ENCODE data around the gene THAP4.
"Not testable (repeated sequence)": the region's sequence is repeated elsewhere in the genome, so short reads cannot be mapped to it uniquely, and the experiment has no call there.

THAP4 gene

GRCh38 chr2:241665731-241666440, 28.9 kb upstream of the THAP4 start:
- no peak for DNase-seq

GRCh38 chr2:241662731-241663130, 25.8 kb upstream of the THAP4 start:
- DNase-seq, result not testable (repeated sequence)

GRCh38 chr2:241660593-241661213, 23.7 kb upstream of the THAP4 start:
- DNase-seq, result no peak

- peak; percentile 73 for DNase-seq
These were observed 22.3 kb upstream of the THAP4 start for GRCh38 chr2:241659150-241659739.

GRCh38 chr2:241658296-241658695, 21.3 kb upstream of the THAP4 start:
- DNase-seq, result no peak

GRCh38 chr2:241657786-241658254, 20.9 kb upstream of the THAP4 start:
- no peak for DNase-seq

GRCh38 chr2:241656190-241656741, 19.3 kb upstream of the THAP4 start:
- no peak for DNase-seq

GRCh38 chr2:241655516-241656189, 18.7 kb upstream of the THAP4 start:
- DNase-seq, result no peak

GRCh38 chr2:241654551-241654950, 17.6 kb upstream of the THAP4 start:
- no peak for DNase-seq

GRCh38 chr2:241653210-241653750, 16.3 kb upstream of the THAP4 start:
- DNase-seq, result no peak

GRCh38 chr2:241652722-241653121, 15.8 kb upstream of the THAP4 start:
- DNase-seq, result no peak

- no peak for DNase-seq
These were observed 15.2 kb upstream of the THAP4 start for GRCh38 chr2:241652142-241652541.

- DNase-seq, result no peak
These were observed 13.0 kb upstream of the THAP4 start for GRCh38 chr2:241649927-241650326.

GRCh38 chr2:241649404-241649803, 12.4 kb upstream of the THAP4 start:
- no peak for DNase-seq

- no peak for DNase-seq
These were observed 11.5 kb upstream of the THAP4 start for GRCh38 chr2:241648453-241648852.

GRCh38 chr2:241645915-241646645, 9.1 kb upstream of the THAP4 start:
- DNase-seq, result no peak

GRCh38 chr2:241645056-241645914, 8.3 kb upstream of the THAP4 start:
- no peak for DNase-seq

- DNase-seq, result no peak
These were observed 4.7 kb upstream of the THAP4 start for GRCh38 chr2:241641631-241642030.

- DNase-seq, result no peak
These were observed 3.3 kb upstream of the THAP4 start for GRCh38 chr2:241640165-241640795.

GRCh38 chr2:241639385-241639784, 2.4 kb upstream of the THAP4 start:
- DNase-seq, result peak; percentile 22

- no peak for DNase-seq
These were observed 2.0 kb upstream of the THAP4 start for GRCh38 chr2:241638940-241639339.

All from DMS53 (cell line).